Loucy (cell line): ENCODE results near the gene SLC2A4RG.

Source experiments
- H2AFZ ChIP-seq: fragments of 200-600 bp; sonication (generic); 2 replicates; pipeline ENCODE4 v1.6.0; 2016; ENCODE audit warnings: antibody characterized with exemption, mild to moderate bottlenecking, low read length, moderate library complexity
- H3F3A ChIP-seq: fragments of 200-600 bp; 2 replicates; pipeline ENCODE4 v1.6.0; 2016; ENCODE audit warnings: antibody characterized with exemption, low read depth, mild to moderate bottlenecking
- H3K27me3 ChIP-seq: fragments of 200-600 bp; sonication (generic); 2 replicates; pipeline ENCODE4 v1.6.1; 2014; ENCODE audit warnings: low read length, mild to moderate bottlenecking; ENCODE audit not compliant: insufficient read depth, poor library complexity, severe bottlenecking
- H3K36me3 ChIP-seq: fragments of 200-600 bp; sonication (generic); 2 replicates; pipeline ENCODE4 v1.6.1; 2016; ENCODE audit warnings: low read length; ENCODE audit not compliant: insufficient read depth
- H3K4me1 ChIP-seq: fragments of 200-600 bp; sonication (generic); 2 replicates; pipeline ENCODE4 v1.5.1; 2014; ENCODE audit warnings: low read length, mild to moderate bottlenecking; ENCODE audit not compliant: insufficient read depth, poor library complexity, severe bottlenecking
- H3K4me2 ChIP-seq: fragments of 200-600 bp; sonication (generic); 2 replicates; pipeline ENCODE4 v1.6.0; 2014; ENCODE audit warnings: antibody characterized with exemption, low read length, low read depth, mild to moderate bottlenecking; ENCODE audit not compliant: poor library complexity, severe bottlenecking
- H3K4me3 ChIP-seq: fragments of 200-600 bp; sonication (generic); 2 replicates; pipeline ENCODE4 v1.5.1; 2014; ENCODE audit warnings: low read length, mild to moderate bottlenecking, mixed read lengths; ENCODE audit not compliant: poor library complexity, severe bottlenecking
- H3K79me2 ChIP-seq: fragments of 200-600 bp; sonication (generic); 2 replicates; pipeline ENCODE4 v1.6.1; 2014; ENCODE audit warnings: low read length; ENCODE audit not compliant: insufficient read depth
- H3K9ac ChIP-seq: fragments of 200-600 bp; sonication (generic); 2 replicates; pipeline ENCODE4 v1.6.0; 2014; ENCODE audit warnings: mild to moderate bottlenecking, low read depth, low read length, moderate library complexity; ENCODE audit not compliant: poor library complexity, severe bottlenecking
- H3K9me2 ChIP-seq: fragments of 200-600 bp; sonication (generic); replicated peaks from 2 replicates; pipeline ENCODE4 v1.6.1; 2016; ENCODE audit warnings: low read depth, low read length, mixed read lengths
- H3K9me3 ChIP-seq: fragments of 200-600 bp; sonication (generic); 2 replicates; pipeline ENCODE4 v1.6.1; 2014; ENCODE audit warnings: mild to moderate bottlenecking, antibody characterized with exemption, low read length, low read depth; ENCODE audit not compliant: insufficient read depth
- H4K20me1 ChIP-seq: fragments of 200-600 bp; sonication (generic); 2 replicates; pipeline ENCODE4 v1.6.0; 2014; ENCODE audit warnings: antibody characterized with exemption, low read length, mild to moderate bottlenecking; ENCODE audit not compliant: insufficient read depth, poor library complexity, severe bottlenecking
- CTCF ChIP-seq: fragments of 200-600 bp; sonication (generic); conservative IDR thresholded peaks from 2 replicates; pipeline ENCODE4 v1.5.1; 2014; ENCODE audit warnings: mild to moderate bottlenecking, antibody characterized with exemption, low read length
- EZH2phosphoT487 ChIP-seq: fragments of 200-600 bp; IDR thresholded peaks from 2 replicates; pipeline ENCODE4 v1.6.1; 2018; ENCODE audit warnings: antibody characterized with exemption, mild to moderate bottlenecking, moderate library complexity, borderline replicate concordance

Gene SLC2A4RG

GRCh38 chr20:63711085-63711645, 28.4 kb upstream of the SLC2A4RG start:
- TF ChIP-seq CTCF (no peak), EZH2phosphoT487 (no peak)
- H3K36me3 ChIP-seq, result peaks cover 17% of the 10 kb centered on the region
- H3K9me2 ChIP-seq, result no peaks in the 10 kb centered on the region
- peaks cover 94% of the 10 kb centered on the region for H3K79me2 ChIP-seq
- H3K9me3 ChIP-seq, result no peaks in the 10 kb centered on the region; the same call in 1 of the 2 replicates
- H3K9ac ChIP-seq, result peak overlapping the region; percentile 35
- no peak overlapping the region for H2AFZ ChIP-seq
- peaks cover 27% of the 10 kb centered on the region for H3K4me1 ChIP-seq
- peak overlapping the region; percentile 53 for H3K4me3 ChIP-seq
- H4K20me1 ChIP-seq, result peaks cover 30% of the 10 kb centered on the region
- no peaks in the 10 kb centered on the region for H3F3A ChIP-seq
- peaks cover 4% of the 10 kb centered on the region for H3K27me3 ChIP-seq
- peak overlapping the region; percentile 56 for H3K4me2 ChIP-seq

GRCh38 chr20:63712191-63712590, 27.4 kb upstream of the SLC2A4RG start:
- peaks cover 93% of the 10 kb centered on the region for H3K79me2 ChIP-seq
- H3K9ac ChIP-seq, result no peak overlapping the region
- H3K36me3 ChIP-seq, result peaks cover 17% of the 10 kb centered on the region
- peaks cover 21% of the 10 kb centered on the region for H4K20me1 ChIP-seq
- H3K4me1 ChIP-seq, result peaks cover 22% of the 10 kb centered on the region
- no peak for TF ChIP-seq CTCF
- TF ChIP-seq EZH2phosphoT487, result no peak
- no peak overlapping the region for H2AFZ ChIP-seq
- H3K9me2 ChIP-seq, result no peaks in the 10 kb centered on the region
- H3K4me3 ChIP-seq, result no peak overlapping the region
- H3K4me2 ChIP-seq, result peak overlapping the region; percentile 56
- peaks cover 3% of the 10 kb centered on the region for H3K27me3 ChIP-seq
- no peaks in the 10 kb centered on the region; the same call in 1 of the 2 replicates for H3K9me3 ChIP-seq
- H3F3A ChIP-seq, result no peaks in the 10 kb centered on the region

GRCh38 chr20:63714858-63715257, 24.7 kb upstream of the SLC2A4RG start:
- peaks cover 12% of the 10 kb centered on the region for H3K4me1 ChIP-seq
- peaks cover 4% of the 10 kb centered on the region; the same call in 1 of the 2 replicates for H3K9me3 ChIP-seq
- peaks cover 35% of the 10 kb centered on the region for H3K36me3 ChIP-seq
- peaks cover 2% of the 10 kb centered on the region; the same call in 1 of the 2 replicates for H3F3A ChIP-seq
- H3K4me3 ChIP-seq, result no peak overlapping the region
- H3K4me2 ChIP-seq, result no peak overlapping the region
- H2AFZ ChIP-seq, result no peak overlapping the region
- TF ChIP-seq EZH2phosphoT487 (no peak), CTCF (no peak)
- peaks cover 6% of the 10 kb centered on the region for H4K20me1 ChIP-seq
- H3K27me3 ChIP-seq, result no peaks in the 10 kb centered on the region
- H3K79me2 ChIP-seq, result peaks cover 93% of the 10 kb centered on the region
- no peaks in the 10 kb centered on the region for H3K9me2 ChIP-seq
- H3K9ac ChIP-seq, result no peak overlapping the region
